Naive B cell (primary cell): Measurements from ENCODE around the gene LPIN2. TPM values are rescaled to one million over a fixed set of nuclear protein-coding genes. Genes with fewer than 3 reads are reported as not detected.
"Not testable (repeated sequence)": the region's sequence is repeated elsewhere in the genome, so short reads cannot be mapped to it uniquely, and the experiment has no call there.

ENCODE experiments used
- ATAC-seq, 2 donors: fragments of 150-1000 bp; cut with Tn5 transposase; 2 replicates each; pipeline ENCODE4 v1.10.0; 2021; ENCODE audit warnings: low read depth in 2 of 2, mild to moderate bottlenecking in 2 of 2, moderate library complexity in 2 of 2
- DNase-seq: peaks from one replicate; pipeline ENCODE4 v3.0.0; 2022
- H3K27ac Mint-ChIP-seq, 6 donors: one replicate each; pipeline ENCODE4 v1.8.0; 2020 to 2022; ENCODE audit warnings: mild to moderate bottlenecking in 6 of 6, mixed read lengths in 6 of 6, moderate library complexity in 5 of 6, inconsistent platforms in 2 of 6
- H3K27me3 Mint-ChIP-seq, 3 donors: one replicate each; pipeline ENCODE4 v1.8.0; 2021 to 2022; ENCODE audit warnings: mixed read lengths in 3 of 3, mild to moderate bottlenecking in 1 of 3
- H3K36me3 Mint-ChIP-seq, 2 donors: one replicate each; pipeline ENCODE4 v1.8.0; 2020 to 2022; ENCODE audit warnings: mixed read lengths in 2 of 2, inconsistent platforms in 1 of 2, mild to moderate bottlenecking in 1 of 2
- H3K4me1 Mint-ChIP-seq, 3 donors: one replicate each; pipeline ENCODE4 v1.8.0; 2020 to 2022; ENCODE audit warnings: mixed read lengths in 3 of 3, inconsistent platforms in 1 of 3, mild to moderate bottlenecking in 1 of 3, moderate library complexity in 1 of 3
- H3K4me3 Mint-ChIP-seq, 8 donors: one replicate each; pipeline ENCODE4 v1.8.0; 2020 to 2022; ENCODE audit warnings: mild to moderate bottlenecking in 8 of 8, mixed read lengths in 8 of 8, moderate library complexity in 8 of 8, inconsistent platforms in 2 of 8
- H3K9me3 Mint-ChIP-seq, 7 donors: one replicate each; pipeline ENCODE4 v1.8.0; 2020 to 2022; ENCODE audit warnings: mixed read lengths in 7 of 7, mild to moderate bottlenecking in 5 of 7, inconsistent platforms in 2 of 7, moderate library complexity in 1 of 7
- polyA plus RNA-seq, 6 donors: library from polyadenylated mRNA; unstranded; fragments of 300-500 nt; fragmentation: Illumina TruSeq; gene quantifications; one replicate each; pipeline ENCODE4 v1.2.3, GENCODE V29; 2021; ENCODE audit warnings: low read depth in 6 of 6

LPIN2 gene
- polyA plus RNA-seq, 6 donors from 2014 or later = 1.6 to 15.4 (median 8.1) TPM

DNA sequence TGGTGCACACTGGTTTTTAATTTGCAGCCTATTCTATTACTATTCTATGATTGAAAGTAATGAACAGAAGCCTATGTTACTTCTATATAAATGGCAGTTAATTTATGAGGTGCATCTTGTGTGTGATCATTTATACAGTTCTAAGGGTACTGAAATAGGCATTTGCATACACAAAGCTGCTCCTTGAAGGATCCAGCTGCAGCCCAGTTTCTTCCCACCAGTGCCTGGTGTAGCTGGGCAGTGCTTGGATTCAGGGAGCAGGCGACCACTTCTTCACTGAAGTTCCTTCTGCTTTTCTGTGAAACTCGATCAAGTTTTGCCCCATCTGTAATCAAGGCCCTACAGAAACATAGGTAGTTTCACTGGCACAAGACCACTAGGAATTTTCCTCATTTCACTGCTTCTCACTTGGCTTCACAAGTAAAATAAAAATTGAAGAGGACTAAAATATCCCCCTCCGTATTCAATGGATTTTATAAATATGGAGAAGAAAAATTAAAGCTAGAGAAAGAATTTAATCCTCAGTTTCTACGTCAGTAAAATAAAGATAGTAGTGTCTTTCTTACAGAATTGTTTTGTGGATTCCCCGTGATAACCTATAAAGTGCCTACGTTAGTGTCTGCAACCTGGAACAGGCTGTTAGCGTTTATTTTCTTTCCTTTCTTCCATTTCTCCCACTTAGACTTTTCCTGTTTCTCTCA lies 1.7 kb upstream of the LPIN2 start:
- peak overlapping the region; percentile 49 to 95 (median 91) for H3K27ac Mint-ChIP-seq
- no peak for ATAC-seq
- H3K4me1 Mint-ChIP-seq = peaks cover 42 to 73% (median 61%) of the 10 kb centered on the region in 3 donors
- H3K4me3 Mint-ChIP-seq = peak overlapping the region in 7 of 8 donors; percentile 42 to 92 (median 81)
- H3K36me3 Mint-ChIP-seq = no peaks in the 10 kb centered on the region
- H3K9me3 Mint-ChIP-seq = no peaks in the 10 kb centered on the region
- no peaks in the 10 kb centered on the region for H3K27me3 Mint-ChIP-seq
- no peak for DNase-seq

DNA sequence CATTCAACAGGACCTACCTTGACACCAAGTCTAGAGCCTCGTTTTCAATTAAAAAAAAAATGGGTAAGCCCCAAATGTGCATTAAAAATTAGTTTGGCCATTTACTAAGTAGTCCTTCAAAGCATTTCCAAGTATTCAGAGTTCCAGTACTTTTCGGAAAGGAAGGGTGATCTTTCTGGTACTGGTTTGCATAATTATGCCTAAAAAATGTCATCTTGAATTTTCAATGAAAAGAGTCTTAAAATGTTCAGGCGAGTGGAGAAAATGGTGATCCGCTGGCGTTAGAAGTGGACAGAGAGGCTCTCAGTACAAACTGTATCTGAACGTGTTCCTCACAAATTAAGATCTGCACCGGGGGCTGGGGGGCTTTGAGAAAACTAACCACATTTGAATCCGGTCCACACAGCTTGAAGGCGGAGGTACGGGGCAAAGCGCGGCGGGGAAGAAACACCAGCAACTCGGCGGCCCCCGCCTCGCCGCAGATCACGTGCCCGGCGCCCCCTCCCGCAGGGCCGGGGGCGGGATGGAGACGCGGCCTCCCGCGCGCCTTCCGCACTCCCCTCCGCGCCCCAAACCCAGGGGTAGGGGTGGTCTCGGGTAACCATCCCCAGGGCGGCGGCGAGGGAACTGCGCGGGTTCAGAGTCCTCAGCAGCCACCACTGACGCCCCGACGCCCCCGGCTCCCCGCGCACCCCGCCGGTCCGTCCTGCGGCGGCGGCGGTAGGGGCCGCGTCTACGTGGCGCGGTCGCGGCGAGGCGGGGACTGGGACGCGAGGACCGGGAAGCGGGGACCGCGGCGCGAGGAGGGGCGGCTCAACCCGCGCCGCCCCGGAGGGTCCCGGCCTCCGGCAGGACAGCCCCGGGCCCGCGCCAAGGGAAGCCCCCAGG lies 564 bp downstream of the LPIN2 start:
- Mint-ChIP-seq H3K9me3 (no peaks in the 10 kb centered on the region), H3K36me3 (no peaks in the 10 kb centered on the region), H3K4me3 (peak overlapping the region; percentile 87 to 97 (median 96)), H3K27me3 (no peaks in the 10 kb centered on the region), H3K27ac (peak overlapping the region; percentile 88 to 98 (median 94)), H3K4me1 (peaks cover 39 to 66% (median 62%) of the 10 kb centered on the region in 3 donors)
- peak; percentile 64 for DNase-seq
- ATAC-seq = peak; percentile 31 to 34

DNA sequence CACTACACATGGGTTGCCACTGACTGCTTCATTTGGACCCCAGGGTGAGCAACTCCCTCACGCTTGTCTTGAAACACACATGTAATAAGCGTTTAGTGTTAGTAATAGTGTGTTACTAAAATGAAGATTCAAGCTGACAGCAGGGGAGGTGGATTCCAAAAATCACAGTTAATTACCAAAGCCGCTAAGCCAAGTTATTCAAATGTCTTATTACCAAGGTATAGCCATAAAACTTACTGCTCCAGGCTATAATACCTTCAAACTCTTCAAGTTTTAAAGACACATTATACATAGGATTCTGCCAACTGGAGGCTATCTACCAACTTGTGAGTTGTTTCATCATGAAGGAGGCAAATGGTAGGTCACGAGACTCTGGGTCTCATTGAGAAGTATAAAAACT lies 2.9 kb downstream of the LPIN2 start:
- Mint-ChIP-seq H3K9me3 (no peaks in the 10 kb centered on the region), H3K4me3 (peak overlapping the region in 2 of 8 donors; percentile 46 to 97), H3K4me1 (peaks cover 16 to 53% (median 40%) of the 10 kb centered on the region in 3 donors), H3K27me3 (no peaks in the 10 kb centered on the region), H3K27ac (peak overlapping the region in 4 of 6 donors; percentile 35 to 86 (median 54)), H3K36me3 (no peaks in the 10 kb centered on the region)
- DNase-seq (no peak), ATAC-seq (no peak)

- H3K9me3 Mint-ChIP-seq = no peaks in the 10 kb centered on the region
- H3K27me3 Mint-ChIP-seq = no peaks in the 10 kb centered on the region
- H3K4me1 Mint-ChIP-seq = peaks cover 13 to 41% (median 40%) of the 10 kb centered on the region in 3 donors
- DNase-seq (no peak), ATAC-seq (no peak)
- H3K4me3 Mint-ChIP-seq = no peak overlapping the region
- peaks cover 0 to 6% of the 10 kb centered on the region in 2 donors for H3K36me3 Mint-ChIP-seq
- H3K27ac Mint-ChIP-seq = no peak overlapping the region
Observed at GRCh38 chr18:3008541-3008940, 4.4 kb downstream of the LPIN2 start.

- Mint-ChIP-seq H3K4me3 (no peak overlapping the region), H3K4me1 (peaks cover 17 to 46% (median 38%) of the 10 kb centered on the region in 3 donors), H3K9me3 (no peaks in the 10 kb centered on the region), H3K27me3 (no peaks in the 10 kb centered on the region), H3K36me3 (peaks cover 0 to 6% of the 10 kb centered on the region in 2 donors), H3K27ac (peak overlapping the region in 3 of 6 donors; percentile 15 to 40 (median 39))
- ATAC-seq = no peak
- no peak for DNase-seq
Observed at GRCh38 chr18:3007491-3007890, 5.5 kb downstream of the LPIN2 start.

- H3K27me3 Mint-ChIP-seq = no peaks in the 10 kb centered on the region
- no peak overlapping the region for H3K27ac Mint-ChIP-seq
- H3K4me3 Mint-ChIP-seq = no peak overlapping the region
- DNase-seq = no peak
- H3K36me3 Mint-ChIP-seq = peaks cover 0 to 6% of the 10 kb centered on the region in 2 donors
- peaks cover 11 to 31% (median 22%) of the 10 kb centered on the region in 3 donors for H3K4me1 Mint-ChIP-seq
- no peak for ATAC-seq
- peaks cover 0 to 1% (median 0%) of the 10 kb centered on the region in 7 donors for H3K9me3 Mint-ChIP-seq
Observed at GRCh38 chr18:3005462-3005861, 7.5 kb downstream of the LPIN2 start.

- not testable (repeated sequence) for H3K4me3 Mint-ChIP-seq, H3K36me3 Mint-ChIP-seq, ATAC-seq
Observed at GRCh38 chr18:3003766-3004165, 9.2 kb downstream of the LPIN2 start.

GRCh38 chr18:3002732-3003131 lies 10.2 kb downstream of the LPIN2 start:
- Mint-ChIP-seq H3K36me3 (peaks cover 0 to 6% of the 10 kb centered on the region in 2 donors), H3K27me3 (no peaks in the 10 kb centered on the region), H3K4me1 (peaks cover 16 to 37% (median 25%) of the 10 kb centered on the region in 3 donors), H3K9me3 (peaks cover 0 to 1% (median 0%) of the 10 kb centered on the region in 7 donors), H3K27ac (peak overlapping the region in 1 of 6 donors; percentile 25), H3K4me3 (no peak overlapping the region)
- DNase-seq (no peak), ATAC-seq (no peak)

More at GRCh38 chr18:3003766-3004165, 9.2 kb downstream of the LPIN2 start:
- Mint-ChIP-seq H3K27ac (peak overlapping the region in 1 of 6 donors; percentile 38), H3K4me1 (peaks cover 14 to 34% (median 20%) of the 10 kb centered on the region in 3 donors)
- DNase-seq, H3K9me3 Mint-ChIP-seq, H3K27me3 Mint-ChIP-seq: not testable (repeated sequence)

- Mint-ChIP-seq H3K9me3 (peaks cover 0 to 1% (median 0%) of the 10 kb centered on the region in 7 donors), H3K36me3 (no peaks in the 10 kb centered on the region), H3K4me3 (peak overlapping the region in 1 of 8 donors; percentile 20), H3K27ac (peak overlapping the region in 1 of 6 donors; percentile 83), H3K4me1 (peaks cover 19 to 31% (median 25%) of the 10 kb centered on the region in 3 donors), H3K27me3 (no peaks in the 10 kb centered on the region)
- no peak for DNase-seq
- ATAC-seq = no peak
Observed at GRCh38 chr18:2998644-2999043, 14.3 kb downstream of the LPIN2 start.

DNA sequence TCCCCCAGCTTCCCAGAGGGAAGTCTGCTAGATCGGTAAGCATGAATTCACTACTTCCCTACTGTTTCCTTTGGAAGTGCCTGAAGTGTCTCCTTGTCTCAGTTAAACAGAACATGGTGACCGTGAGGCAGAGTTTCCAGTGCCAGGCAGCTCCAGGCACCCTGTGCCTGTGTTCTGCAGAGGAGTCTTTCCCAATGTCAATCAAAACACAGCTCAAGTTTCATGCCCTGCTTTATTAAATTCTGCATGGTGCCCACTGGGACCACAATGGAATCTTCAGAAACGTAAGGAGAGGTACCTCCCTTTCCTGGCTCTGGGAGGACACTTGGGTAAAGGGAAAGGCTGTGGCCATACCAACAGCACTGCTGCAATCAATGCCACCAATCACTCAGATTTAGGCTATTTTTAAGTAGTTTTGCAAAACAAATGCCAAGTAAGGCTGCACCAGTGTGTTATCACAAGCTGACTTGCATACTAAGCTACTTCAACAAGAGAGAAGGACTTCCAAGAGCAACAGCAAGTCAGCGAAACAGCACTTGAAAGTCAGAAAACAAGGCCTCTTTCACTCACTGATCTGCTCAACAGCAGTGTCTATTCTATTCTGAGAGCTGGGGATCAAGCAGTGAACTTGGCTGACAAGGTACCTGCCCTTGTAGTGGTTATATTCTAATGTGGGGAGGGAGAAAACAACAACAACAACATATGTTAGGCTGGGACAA lies 14.9 kb downstream of the LPIN2 start:
- Mint-ChIP-seq H3K4me3 (peak overlapping the region in 1 of 8 donors; percentile 20), H3K9me3 (peaks cover 0 to 1% (median 0%) of the 10 kb centered on the region in 7 donors), H3K4me1 (peaks cover 19 to 31% (median 25%) of the 10 kb centered on the region in 3 donors), H3K27me3 (no peaks in the 10 kb centered on the region), H3K27ac (peak overlapping the region in 4 of 6 donors; percentile 1 to 83 (median 62)), H3K36me3 (no peaks in the 10 kb centered on the region)
- no peak for ATAC-seq
- no peak for DNase-seq

- no peak for ATAC-seq
- no peak for DNase-seq
- H3K4me1 Mint-ChIP-seq = peaks cover 19 to 25% (median 21%) of the 10 kb centered on the region in 3 donors
- H3K27me3 Mint-ChIP-seq = no peaks in the 10 kb centered on the region
- H3K36me3 Mint-ChIP-seq = no peaks in the 10 kb centered on the region
- H3K27ac Mint-ChIP-seq = peak overlapping the region in 1 of 6 donors; percentile 79
- no peak overlapping the region for H3K4me3 Mint-ChIP-seq
- peaks cover 0 to 1% (median 0%) of the 10 kb centered on the region in 7 donors for H3K9me3 Mint-ChIP-seq
Observed at GRCh38 chr18:2997429-2997828, 15.5 kb downstream of the LPIN2 start.

DNA sequence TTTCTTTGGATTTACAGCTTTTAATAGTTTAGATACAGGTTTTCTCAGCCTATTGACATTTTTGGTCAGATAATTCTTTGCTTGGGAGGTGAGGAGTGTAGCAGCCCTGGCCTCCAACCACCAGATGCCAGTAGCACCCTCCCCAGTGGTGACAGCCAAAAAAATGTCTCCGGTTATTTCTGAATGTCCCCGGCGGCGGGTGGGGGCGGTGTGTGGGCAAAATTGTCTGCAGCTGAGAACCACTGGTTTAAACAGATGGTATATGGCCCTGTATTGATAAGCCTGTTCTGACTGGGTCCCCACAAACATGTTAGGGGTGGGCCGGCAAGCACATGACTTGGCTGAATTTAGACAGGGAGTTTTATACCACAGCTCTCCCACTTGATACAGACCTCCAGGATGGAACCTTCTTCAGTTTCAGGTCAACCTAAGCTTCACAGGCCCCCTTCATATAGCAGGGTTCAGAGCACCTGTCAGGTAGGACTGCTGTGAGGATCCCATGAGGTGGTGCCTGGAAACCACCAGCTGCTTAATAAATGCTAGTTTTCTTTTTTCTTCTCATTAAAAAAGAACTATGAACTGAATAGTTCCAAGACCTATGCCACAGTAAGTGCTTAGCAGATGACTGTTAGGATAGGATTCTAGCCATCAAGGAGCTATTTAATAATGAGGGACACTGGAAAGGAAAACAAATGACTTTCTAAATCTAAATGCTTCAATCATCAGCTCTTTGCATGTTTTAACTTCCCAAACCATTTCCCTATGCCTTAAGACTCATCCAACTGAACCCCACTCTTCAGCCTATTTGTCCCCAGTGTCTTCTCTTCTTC lies 18.1 kb downstream of the LPIN2 start:
- H3K9me3 Mint-ChIP-seq = no peaks in the 10 kb centered on the region

More for the DNA sequence above, 18.1 kb downstream of the LPIN2 start:
- Mint-ChIP-seq H3K4me1 (peaks cover 18 to 29% (median 26%) of the 10 kb centered on the region in 3 donors), H3K36me3 (no peaks in the 10 kb centered on the region), H3K4me3 (peak overlapping the region in 6 of 8 donors; percentile 20 to 86 (median 63)), H3K27me3 (no peaks in the 10 kb centered on the region), H3K27ac (peak overlapping the region in 4 of 6 donors; percentile 19 to 88 (median 58))
- peak; percentile 100 for ATAC-seq
- DNase-seq = peak; percentile 71
